NCI-H187 treated with DMSO at 0.1 percent for 48 hours (cell line): ENCODE results near the gene FBXL4.
"Not testable (repeated sequence)": the region's sequence is repeated elsewhere in the genome, so short reads cannot be mapped to it uniquely, and the experiment has no call there.

Source experiments
- DNase-seq: peaks from one replicate; lab custom pipeline; 2025; lab: John Stamatoyannopoulos, UW

FBXL4 gene

GRCh38 chr6:98945311-98946115 lies 2.2 kb downstream of the FBXL4 start:
- no peak for DNase-seq

GRCh38 chr6:98944598-98945081 lies 3.1 kb downstream of the FBXL4 start:
- no peak for DNase-seq

GRCh38 chr6:98944168-98944567 lies 3.6 kb downstream of the FBXL4 start:
- DNase-seq = no peak

DNA sequence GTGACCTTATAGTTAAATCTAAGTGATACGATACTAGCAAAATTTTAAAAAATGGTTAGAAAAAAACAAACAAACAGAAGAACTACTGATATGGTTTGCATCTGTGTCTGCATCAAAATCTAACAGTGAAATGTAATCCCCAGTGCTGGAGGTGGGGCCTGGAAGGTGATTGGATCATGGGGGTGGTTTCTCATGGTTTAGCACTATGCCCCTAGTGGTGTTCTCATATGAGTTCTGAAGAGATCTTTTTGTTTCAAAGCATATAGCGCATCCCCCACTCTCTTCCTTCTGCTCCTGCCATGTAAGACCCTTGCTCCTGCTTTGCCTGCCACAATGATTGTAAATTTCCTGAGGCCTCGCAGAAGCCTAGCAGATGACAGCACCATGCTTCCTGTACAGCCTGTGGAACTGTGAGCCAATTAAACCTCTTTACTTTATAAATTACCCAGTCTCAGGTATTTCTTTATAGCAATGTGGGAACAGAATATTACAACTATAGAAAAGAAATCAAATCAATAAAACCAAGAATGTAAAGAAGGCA lies 5.4 kb downstream of the FBXL4 start:
- DNase-seq = no peak

GRCh38 chr6:98941319-98941718 lies 6.4 kb downstream of the FBXL4 start:
- DNase-seq = no peak

GRCh38 chr6:98937351-98937750 lies 10.4 kb downstream of the FBXL4 start:
- DNase-seq = no peak

DNA sequence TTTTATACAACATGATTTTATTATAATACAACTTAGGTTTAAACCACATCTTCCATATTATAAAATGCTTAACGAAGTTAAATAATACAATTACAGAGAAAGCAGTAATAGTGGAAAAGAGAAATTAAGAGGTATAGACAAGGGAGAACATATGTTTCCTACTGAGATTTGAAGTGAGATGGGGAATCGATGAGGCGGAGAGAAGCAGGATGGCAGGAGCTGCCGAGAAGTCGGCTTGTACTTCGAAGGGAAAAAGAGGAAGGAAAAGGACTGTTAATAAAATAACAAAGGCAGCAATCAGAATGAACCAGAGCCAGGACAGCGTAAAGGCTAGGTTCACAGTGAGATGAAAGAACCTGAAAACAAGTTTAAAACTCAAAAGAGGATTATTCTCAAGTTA lies 15.4 kb downstream of the FBXL4 start:
- DNase-seq = no peak

- DNase-seq = no peak
These were observed 16.1 kb downstream of the FBXL4 start for GRCh38 chr6:98931696-98932095.

- DNase-seq = no peak
These were observed 18.2 kb downstream of the FBXL4 start for GRCh38 chr6:98929498-98930060.

- no peak for DNase-seq
These were observed 19.1 kb downstream of the FBXL4 start for GRCh38 chr6:98928688-98929087.

- no peak for DNase-seq
These were observed 20.2 kb downstream of the FBXL4 start for GRCh38 chr6:98927534-98927933.

DNA sequence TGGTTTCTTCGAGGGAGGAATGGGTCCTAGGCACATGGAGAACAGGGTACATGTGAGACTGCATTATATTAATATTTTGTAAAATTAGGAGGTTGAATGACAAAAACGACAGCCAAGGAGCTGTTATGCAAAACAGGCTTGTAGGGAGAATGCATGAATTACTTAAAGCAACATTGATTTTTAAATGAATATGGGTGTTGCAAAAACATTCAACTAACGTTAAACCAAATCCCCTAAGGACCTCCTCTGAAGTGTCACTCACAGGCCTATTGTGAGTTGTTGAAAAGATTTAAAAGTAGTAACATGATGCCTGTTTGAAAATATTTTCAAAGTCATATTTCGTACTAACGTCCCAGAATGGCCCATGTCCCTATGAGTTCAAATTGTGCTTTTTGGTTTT lies 21.9 kb downstream of the FBXL4 start:
- DNase-seq = no peak

GRCh38 chr6:98924647-98925046 lies 23.1 kb downstream of the FBXL4 start:
- DNase-seq = no peak

DNA sequence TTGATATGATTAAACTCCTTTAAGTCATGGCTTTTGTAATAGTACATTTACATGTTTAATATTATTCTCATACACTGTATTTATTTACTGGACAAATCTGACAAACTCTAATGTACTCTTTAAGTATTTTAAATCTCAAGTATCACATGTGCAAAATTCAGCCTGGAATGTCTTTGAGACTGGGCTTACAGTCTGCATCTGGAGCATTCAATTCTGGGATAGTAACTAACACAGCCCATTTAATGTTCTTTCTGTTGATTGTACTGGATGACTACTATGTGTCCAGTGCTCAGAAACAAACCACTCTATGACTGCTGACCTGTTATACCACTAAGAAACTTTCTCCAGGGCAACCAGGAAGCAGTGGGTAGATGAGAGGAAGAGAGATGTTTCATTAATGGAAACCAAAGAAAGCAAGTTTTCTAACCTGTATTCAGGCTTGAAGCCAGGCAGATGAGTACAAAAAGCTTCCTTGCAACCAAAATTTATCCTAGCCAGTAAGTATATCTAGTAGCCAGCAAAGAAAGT lies 26.8 kb downstream of the FBXL4 start:
- no peak for DNase-seq

DNA sequence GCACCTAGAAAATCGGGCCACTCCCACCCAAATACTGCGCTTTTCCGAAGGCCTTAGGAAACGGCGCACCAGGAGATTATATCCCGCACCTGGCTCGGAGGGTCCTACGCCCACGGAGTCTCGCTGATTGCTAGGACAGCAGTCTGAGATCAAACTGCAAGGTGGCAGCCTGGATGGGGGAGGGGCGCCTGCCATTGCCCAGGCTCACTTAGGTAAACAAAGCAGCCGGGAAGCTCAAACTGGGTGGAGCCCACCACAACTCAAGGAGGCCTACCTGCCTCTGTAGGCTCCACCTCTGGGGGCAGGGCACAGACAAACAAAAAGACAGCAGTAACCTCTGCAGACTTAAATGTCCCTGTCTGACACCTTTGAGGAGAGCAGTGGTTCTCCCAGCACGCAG lies 36.8 kb downstream of the FBXL4 start:
- not testable (repeated sequence) for DNase-seq

DNA sequence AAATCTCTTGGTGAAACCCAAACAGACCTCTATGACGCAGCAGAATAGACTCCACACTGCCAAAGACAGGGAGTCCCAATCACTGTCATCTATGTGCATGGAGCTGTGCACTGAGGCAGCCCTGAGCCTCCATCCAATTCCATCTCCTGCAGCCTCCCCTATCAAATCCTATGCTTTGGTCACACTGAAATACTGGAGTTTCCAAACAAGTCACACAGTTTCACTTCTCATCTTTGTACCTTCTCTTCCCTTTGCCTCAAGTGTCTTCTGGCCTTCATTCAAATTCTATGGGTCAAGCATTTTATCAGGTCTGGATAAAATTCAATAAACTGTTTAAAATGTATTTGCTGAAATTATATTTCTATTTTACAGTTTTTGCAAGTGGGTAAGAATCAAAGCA lies 38.5 kb downstream of the FBXL4 start:
- DNase-seq = no peak

- DNase-seq = not testable (repeated sequence)
These were observed 41.4 kb downstream of the FBXL4 start for GRCh38 chr6:98906342-98906741.

DNA sequence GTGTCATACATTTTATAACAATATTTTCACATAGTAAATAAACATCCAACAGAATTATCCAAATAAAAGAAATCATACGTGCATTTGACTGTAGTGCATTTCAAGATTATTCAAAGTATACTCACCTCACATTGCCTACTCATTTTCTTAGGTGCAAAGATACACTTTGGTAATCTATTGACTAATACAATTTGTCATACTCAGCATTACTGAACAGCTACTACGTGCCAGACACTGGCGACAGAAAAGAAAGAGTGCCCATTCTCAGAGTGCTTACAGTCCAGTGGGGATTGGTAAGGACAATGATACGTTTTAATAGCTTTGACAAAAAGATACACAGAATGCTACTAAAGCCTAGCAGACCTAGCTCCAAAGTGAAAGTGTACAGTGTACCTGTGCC lies 42.0 kb downstream of the FBXL4 start:
- DNase-seq = no peak

DNA sequence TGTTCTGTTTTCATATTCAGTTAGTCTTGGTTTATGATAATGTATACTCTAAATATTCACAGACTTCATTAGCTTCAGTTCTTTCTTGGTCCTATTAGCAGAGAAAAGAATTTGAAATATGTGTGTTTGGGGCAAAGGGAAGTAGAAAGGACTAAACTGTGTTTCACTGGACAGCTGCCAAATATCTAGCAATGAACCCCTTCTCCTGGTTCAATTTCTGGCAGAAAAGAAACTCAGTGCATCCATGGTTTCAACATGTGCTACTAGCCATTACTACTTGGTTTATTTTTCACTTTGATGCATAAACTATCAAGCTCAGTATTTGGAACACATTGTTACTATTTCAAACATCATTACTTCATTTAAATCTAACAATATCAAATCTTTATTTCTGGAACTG lies 43.6 kb downstream of the FBXL4 start:
- DNase-seq = no peak

- no peak for DNase-seq
These were observed 47.0 kb downstream of the FBXL4 start for GRCh38 chr6:98900706-98901105.

GRCh38 chr6:98894810-98895209 lies 52.9 kb downstream of the FBXL4 start:
- DNase-seq = no peak

DNA sequence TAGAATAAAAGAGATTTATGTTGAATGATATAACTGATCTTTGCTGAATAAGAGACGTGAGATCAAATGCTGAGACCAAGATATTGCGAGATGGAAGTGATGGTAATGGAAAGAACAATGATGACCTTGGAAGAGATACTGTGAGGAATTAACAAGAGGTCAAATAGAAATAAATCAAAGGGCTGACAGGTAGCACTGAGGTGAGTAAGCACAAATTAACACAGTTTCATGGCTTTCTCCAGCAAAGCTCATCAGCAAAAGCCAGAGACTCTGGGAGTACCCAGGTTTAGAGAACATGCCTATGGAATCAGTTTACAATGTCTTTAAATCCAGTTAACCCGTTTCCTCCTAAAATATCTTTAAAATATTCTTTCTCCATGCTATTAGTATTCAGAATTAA lies 60.1 kb downstream of the FBXL4 start:
- no peak for DNase-seq

- no peak for DNase-seq
These were observed 62.4 kb downstream of the FBXL4 start for GRCh38 chr6:98885330-98885729.
